ENCODE results near the gene NLRP3. TPM values are rescaled to one million over a fixed set of nuclear protein-coding genes. Genes with fewer than 3 reads are reported as not detected.

The NLRP3 gene
- total RNA-seq, 1 experiment from 2014 or later = not detected

DNA sequence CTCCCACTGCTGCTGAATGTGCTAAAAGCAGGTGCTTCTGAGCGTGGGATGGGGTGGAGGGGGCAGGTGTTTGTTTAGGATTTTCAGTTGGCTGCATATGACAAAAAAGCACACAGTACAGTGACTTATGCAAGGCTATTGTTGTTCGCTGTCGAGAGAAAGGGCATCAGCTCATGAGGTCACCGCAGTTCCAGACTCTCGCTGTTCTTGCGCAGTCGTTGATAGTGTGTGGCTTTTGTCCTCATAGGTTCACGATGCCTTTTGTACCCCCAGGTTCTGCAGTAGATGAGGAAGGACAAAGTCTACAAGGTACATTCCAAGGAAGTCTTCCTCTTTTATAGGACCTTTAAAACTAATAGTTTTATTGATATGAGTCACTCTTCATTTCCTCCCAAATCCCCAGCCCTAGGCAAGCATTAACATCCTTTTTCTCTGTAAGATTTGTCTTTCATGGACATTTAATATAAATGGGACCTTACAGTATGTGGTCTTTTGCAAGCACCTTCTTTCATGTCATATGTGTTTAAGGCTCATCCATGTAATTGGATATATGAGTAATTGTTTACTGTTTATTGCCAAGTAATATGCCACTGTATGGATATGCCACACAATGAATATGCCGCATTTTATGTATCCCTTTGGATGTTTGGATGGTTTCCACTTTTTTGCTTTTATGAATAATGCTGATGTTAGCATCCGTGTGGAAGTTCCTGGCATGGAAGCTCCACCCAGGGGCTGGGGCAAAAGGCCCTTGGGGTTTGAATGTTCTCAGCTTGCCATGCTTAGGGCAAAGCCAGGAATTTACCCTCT lies 14.5 kb upstream of the NLRP3 start:
- Histone ChIP-seq H3K56ac (ENCODE audit: insufficient read length, low read depth, low read length) (no peak overlapping the region), H4K91ac (ENCODE audit: insufficient read length, low read depth, low read length) (no peak overlapping the region), H3K27me3 (ENCODE audit: insufficient read depth, low read length) (no peaks in the 10 kb centered on the region), H2BK20ac (ENCODE audit: low read depth, low read length, poor library complexity, severe bottlenecking) (no peak overlapping the region), H3K14ac (ENCODE audit: insufficient read depth, low read length) (no peak overlapping the region), H4K8ac (replicated peaks; ENCODE audit: insufficient read length, low read depth, low read length) (no peak overlapping the region), H3K79me1 (ENCODE audit: insufficient read depth, low read depth, low read length, poor library complexity, severe bottlenecking) (no peaks in the 10 kb centered on the region), H4K5ac (ENCODE audit: insufficient read length, low read depth, low read length) (no peak overlapping the region), H2AFZ (ENCODE audit: low read length) (no peak overlapping the region), H3K23ac (ENCODE audit: insufficient read length, low read depth, low read length) (no peak overlapping the region), H3K23me2 (ENCODE audit: insufficient read length, low read depth, low read length, poor library complexity, severe bottlenecking) (no peaks in the 10 kb centered on the region), H3K79me2 (ENCODE audit: insufficient read depth, low read length) (no peaks in the 10 kb centered on the region), H3K4me1 (ENCODE audit: insufficient read depth, low read length) (no peaks in the 10 kb centered on the region), H2AK5ac (ENCODE audit: insufficient read length, low read length) (no peak overlapping the region), H2BK5ac (ENCODE audit: insufficient read length, low read length) (no peak overlapping the region), H3T11ph (ENCODE audit: low read length) (no peak overlapping the region), H4K20me1 (ENCODE audit: control insufficient read depth, insufficient read depth, insufficient read length) (no peaks in the 10 kb centered on the region), H2BK15ac (ENCODE audit: low read depth, low read length) (0 out of 2 replicates have a peak overlapping the region, but pooled peaks have one; percentile 82), H3K9me3 (ENCODE audit: control insufficient read depth, low read depth, low read length) (no peaks in the 10 kb centered on the region), H3K27ac (ENCODE audit: insufficient read length, low read depth, low read length) (no peak overlapping the region), H2BK12ac (ENCODE audit: insufficient read length, low read depth, low read length) (no peak overlapping the region), H3K4me2 (ENCODE audit: insufficient read depth, insufficient read length, low read length) (no peak overlapping the region), H3K4ac (ENCODE audit: low read depth, low read length) (no peak overlapping the region), H2BK120ac (ENCODE audit: low read depth, low read length, poor library complexity, severe bottlenecking) (no peak overlapping the region), H3K9ac (ENCODE audit: extremely low read depth, insufficient read length, low read length) (no peak overlapping the region), H3K18ac (ENCODE audit: insufficient read length, low read depth, low read length) (no peak overlapping the region)
- no peaks in the 10 kb centered on the region for H3K27me3 Mint-ChIP-seq (ENCODE audit: low read depth)
- no peak overlapping the region for H3K27ac Mint-ChIP-seq
- TF ChIP-seq, protein P1, sequence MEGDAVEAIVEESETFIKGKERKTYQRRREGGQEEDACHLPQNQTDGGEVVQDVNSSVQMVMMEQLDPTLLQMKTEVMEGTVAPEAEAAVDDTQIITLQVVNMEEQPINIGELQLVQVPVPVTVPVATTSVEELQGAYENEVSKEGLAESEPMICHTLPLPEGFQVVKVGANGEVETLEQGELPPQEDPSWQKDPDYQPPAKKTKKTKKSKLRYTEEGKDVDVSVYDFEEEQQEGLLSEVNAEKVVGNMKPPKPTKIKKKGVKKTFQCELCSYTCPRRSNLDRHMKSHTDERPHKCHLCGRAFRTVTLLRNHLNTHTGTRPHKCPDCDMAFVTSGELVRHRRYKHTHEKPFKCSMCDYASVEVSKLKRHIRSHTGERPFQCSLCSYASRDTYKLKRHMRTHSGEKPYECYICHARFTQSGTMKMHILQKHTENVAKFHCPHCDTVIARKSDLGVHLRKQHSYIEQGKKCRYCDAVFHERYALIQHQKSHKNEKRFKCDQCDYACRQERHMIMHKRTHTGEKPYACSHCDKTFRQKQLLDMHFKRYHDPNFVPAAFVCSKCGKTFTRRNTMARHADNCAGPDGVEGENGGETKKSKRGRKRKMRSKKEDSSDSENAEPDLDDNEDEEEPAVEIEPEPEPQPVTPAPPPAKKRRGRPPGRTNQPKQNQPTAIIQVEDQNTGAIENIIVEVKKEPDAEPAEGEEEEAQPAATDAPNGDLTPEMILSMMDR (conservative IDR thresholded peaks at IDR 0.05) = no peak
- H3K4me3 Mint-ChIP-seq = no peak overlapping the region; a peak in 1 of 5 replicates
- DNase-seq = no peak
- no CpG with 5 or more reads among the region's 10 CpGs for WGBS (ENCODE audit: extremely low coverage, insufficient read length, low lambda C conversion rate)
- H3K36me3 Mint-ChIP-seq (ENCODE audit: insufficient read depth in 1 of 3, low read depth in 3 of 3) = no peaks in the 10 kb centered on the region
- peaks cover 0 to 5% of the 10 kb centered on the region in 2 experiments; a peak in 2 of 4 replicates for H3K4me1 Mint-ChIP-seq
- no peaks in the 10 kb centered on the region; a peak in 1 of 5 replicates for H3K9me3 Mint-ChIP-seq

All from H9 (cell line).